Neutrophil (primary cell): Measurements from ENCODE around the gene IGF2R.

Experiments
- H3K27ac ChIP-seq: fragments of 200-600 bp; sonication (generic); 2 replicates; pipeline ENCODE4 v1.5.1; 2016; ENCODE audit warnings: mild to moderate bottlenecking, moderate library complexity
- H3K27me3 ChIP-seq: fragments of 200-600 bp; sonication (generic); 2 replicates; pipeline ENCODE4 v1.6.0; 2016; ENCODE audit warnings: mild to moderate bottlenecking
- H3K36me3 ChIP-seq: fragments of 200-600 bp; sonication (generic); 2 replicates; pipeline ENCODE4 v1.5.1; 2017
- H3K4me1 ChIP-seq, 2 experiments: fragments of 200-600 bp in 1 of 2; sonication (generic) in 1 of 2; 1 replicate in 1 of 2; 2 replicates in 1 of 2; pipeline versions ENCODE4 v1.5.1 to v1.6.1; 2013 to 2016; ENCODE audit warnings: low read depth in 1 of 2, low read length in 1 of 2, mild to moderate bottlenecking in 1 of 2, moderate library complexity in 1 of 2; ENCODE audit not compliant: control insufficient read depth in 1 of 2, insufficient read depth in 1 of 2
- H3K4me3 ChIP-seq, 2 experiments: fragments of 200-600 bp in 1 of 2; sonication (generic) in 1 of 2; 1 replicate in 1 of 2; 2 replicates in 1 of 2; pipeline ENCODE4 v1.5.1; 2013 to 2016; ENCODE audit warnings: low read depth in 1 of 2, low read length in 1 of 2, mild to moderate bottlenecking in 1 of 2, moderate library complexity in 1 of 2
- H3K9me3 ChIP-seq: fragments of 200-600 bp; sonication (generic); 2 replicates; pipeline ENCODE4 v1.5.1; 2016
- TF ChIP-seq, protein P1 (sequence below): fragments of 200-600 bp; sonication (generic); IDR thresholded peaks from 2 replicates; pipeline ENCODE4 v1.5.1; 2016; ENCODE audit warnings: antibody characterized with exemption

IGF2R gene

DNA sequence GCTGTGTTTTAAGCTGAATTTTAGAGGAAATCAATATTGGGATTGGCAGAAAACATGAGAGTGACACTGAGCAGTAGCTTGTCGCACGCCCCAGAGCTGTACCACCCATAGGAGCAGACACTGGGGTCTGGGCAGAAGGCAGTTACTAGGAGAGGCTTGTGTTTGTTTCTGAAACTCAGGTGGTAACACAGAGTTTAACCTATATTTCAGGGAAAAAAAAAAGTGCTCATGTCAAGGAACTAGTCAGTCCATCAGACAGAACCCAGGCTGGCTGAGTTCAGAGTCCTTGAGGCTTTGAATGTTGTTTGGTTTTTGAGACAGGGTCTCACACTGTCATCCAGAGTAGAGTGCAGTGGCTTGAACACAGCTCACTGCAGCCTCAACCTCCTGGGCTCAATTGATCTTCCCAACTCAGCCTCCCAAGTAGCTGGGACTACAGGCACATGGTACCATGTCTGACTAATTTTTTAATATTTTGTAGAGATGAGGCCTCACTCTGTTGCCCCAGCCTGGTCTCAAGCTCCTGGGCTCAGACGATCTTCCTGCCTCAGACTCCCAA, 159.3 kb downstream of the IGF2R start:
- TF ChIP-seq, protein P1, sequence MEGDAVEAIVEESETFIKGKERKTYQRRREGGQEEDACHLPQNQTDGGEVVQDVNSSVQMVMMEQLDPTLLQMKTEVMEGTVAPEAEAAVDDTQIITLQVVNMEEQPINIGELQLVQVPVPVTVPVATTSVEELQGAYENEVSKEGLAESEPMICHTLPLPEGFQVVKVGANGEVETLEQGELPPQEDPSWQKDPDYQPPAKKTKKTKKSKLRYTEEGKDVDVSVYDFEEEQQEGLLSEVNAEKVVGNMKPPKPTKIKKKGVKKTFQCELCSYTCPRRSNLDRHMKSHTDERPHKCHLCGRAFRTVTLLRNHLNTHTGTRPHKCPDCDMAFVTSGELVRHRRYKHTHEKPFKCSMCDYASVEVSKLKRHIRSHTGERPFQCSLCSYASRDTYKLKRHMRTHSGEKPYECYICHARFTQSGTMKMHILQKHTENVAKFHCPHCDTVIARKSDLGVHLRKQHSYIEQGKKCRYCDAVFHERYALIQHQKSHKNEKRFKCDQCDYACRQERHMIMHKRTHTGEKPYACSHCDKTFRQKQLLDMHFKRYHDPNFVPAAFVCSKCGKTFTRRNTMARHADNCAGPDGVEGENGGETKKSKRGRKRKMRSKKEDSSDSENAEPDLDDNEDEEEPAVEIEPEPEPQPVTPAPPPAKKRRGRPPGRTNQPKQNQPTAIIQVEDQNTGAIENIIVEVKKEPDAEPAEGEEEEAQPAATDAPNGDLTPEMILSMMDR, result no peak
- H3K4me1 ChIP-seq, result no peaks in the 10 kb centered on the region
- no peaks in the 10 kb centered on the region for H3K9me3 ChIP-seq
- no peaks in the 10 kb centered on the region for H3K36me3 ChIP-seq
- peaks cover 16% of the 10 kb centered on the region for H3K27me3 ChIP-seq
- H3K4me3 ChIP-seq, result no peak overlapping the region
- H3K27ac ChIP-seq, result no peak overlapping the region

DNA sequence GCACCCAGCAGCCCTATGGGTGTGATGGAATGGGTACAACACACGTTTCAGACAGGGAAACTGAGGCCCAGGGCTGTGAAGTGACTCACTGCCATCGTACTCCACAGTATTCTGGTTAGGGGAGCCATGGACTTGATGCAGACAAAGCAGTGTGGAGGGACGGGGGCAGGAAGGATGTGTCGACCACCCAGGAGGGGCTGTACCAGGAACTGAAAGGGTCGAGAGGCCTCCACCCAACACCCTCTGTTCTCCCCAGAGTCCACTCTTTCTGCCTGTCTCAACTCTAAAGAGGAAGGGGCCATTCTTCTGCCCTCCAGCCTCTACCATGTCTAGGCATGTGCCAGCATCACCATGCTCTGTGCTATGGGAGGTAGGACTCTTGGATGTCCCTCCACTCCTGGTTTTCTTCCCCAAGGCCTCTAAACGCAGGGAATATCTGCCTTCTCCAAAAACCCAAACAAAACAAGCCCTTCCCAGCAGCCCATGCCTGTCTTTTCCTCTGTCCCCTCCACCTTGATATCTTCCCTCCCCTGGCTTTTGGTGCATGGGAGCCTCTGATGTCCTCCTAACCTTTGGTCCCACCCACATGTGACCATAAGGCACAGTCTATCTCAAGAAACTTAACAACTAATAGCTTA, 160.1 kb downstream of the IGF2R start:
- no peaks in the 10 kb centered on the region for H3K36me3 ChIP-seq
- no peak overlapping the region for H3K4me3 ChIP-seq
- no peak overlapping the region for H3K27ac ChIP-seq
- no peaks in the 10 kb centered on the region for H3K4me1 ChIP-seq
- TF ChIP-seq, protein P1, result no peak
- no peaks in the 10 kb centered on the region for H3K9me3 ChIP-seq
- peaks cover 24% of the 10 kb centered on the region for H3K27me3 ChIP-seq

DNA sequence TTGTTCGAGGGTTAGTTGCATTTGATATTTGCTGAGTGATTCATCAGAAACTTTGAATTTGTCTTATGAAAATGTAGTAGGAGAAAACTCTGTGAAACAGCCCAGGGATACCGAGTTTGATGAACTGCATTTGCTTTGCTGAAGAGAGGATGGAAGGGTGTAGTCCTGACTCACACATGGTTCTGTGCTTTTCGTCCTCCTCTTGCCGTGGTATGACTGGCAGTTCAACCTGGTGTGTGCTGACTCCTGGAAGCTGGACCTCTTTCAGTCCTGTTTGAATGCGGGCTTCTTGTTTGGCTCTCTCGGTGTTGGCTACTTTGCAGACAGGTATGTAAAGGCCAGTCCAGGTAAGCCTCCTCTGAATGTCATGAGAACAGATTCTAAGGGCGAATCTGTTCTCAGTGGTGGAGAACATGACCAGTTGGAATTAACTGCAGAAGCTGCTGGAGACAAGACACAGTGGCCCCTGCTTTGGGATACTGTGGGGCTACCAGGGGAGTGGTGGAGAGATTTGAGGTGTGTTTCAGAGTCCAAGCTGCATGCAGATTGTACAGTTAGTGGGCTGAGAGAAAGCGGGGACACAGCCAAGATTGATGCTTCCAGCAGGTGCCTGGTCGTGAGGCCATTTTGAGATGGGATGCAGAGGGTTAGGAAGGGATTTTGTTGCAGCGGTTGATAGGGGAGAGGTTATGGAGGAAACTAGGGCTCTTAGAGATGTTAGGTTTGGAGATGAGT, 161.2 kb downstream of the IGF2R start:
- Histone ChIP-seq H3K9me3 (no peaks in the 10 kb centered on the region), H3K27me3 (peaks cover 28% of the 10 kb centered on the region), H3K4me1 (no peaks in the 10 kb centered on the region), H3K4me3 (no peak overlapping the region), H3K27ac (no peak overlapping the region), H3K36me3 (no peaks in the 10 kb centered on the region)
- TF ChIP-seq, protein P1, result no peak

- no peak overlapping the region for H3K27ac ChIP-seq
- peaks cover 36% of the 10 kb centered on the region for H3K27me3 ChIP-seq
- TF ChIP-seq, protein P1, result no peak
Measured at GRCh38 chr6:160130729-160131484, 162.0 kb downstream of the IGF2R start.

GRCh38 chr6:160131636-160132296, 162.9 kb downstream of the IGF2R start:
- Histone ChIP-seq H3K27me3 (peaks cover 44% of the 10 kb centered on the region), H3K4me1 (no peaks in the 10 kb centered on the region)

More at GRCh38 chr6:160130729-160131484, 162.0 kb downstream of the IGF2R start:
- no peaks in the 10 kb centered on the region for H3K9me3 ChIP-seq
- H3K36me3 ChIP-seq, result no peaks in the 10 kb centered on the region
- no peaks in the 10 kb centered on the region for H3K4me1 ChIP-seq
- H3K4me3 ChIP-seq, result no peak overlapping the region

More at GRCh38 chr6:160131636-160132296, 162.9 kb downstream of the IGF2R start:
- Histone ChIP-seq H3K36me3 (no peaks in the 10 kb centered on the region), H3K27ac (no peak overlapping the region), H3K4me3 (no peak overlapping the region), H3K9me3 (no peaks in the 10 kb centered on the region)
- TF ChIP-seq, protein P1, result no peak
